HepG2 (cell line): ENCODE measurements around the gene SFRP2. TPM values are rescaled to one million over a fixed set of nuclear protein-coding genes. Genes with fewer than 3 reads are reported as not detected.

Experiments used
- ATAC-seq: fragments of 200-7000 bp; cut with Tn5 transposase; 3 replicates; pipeline ENCODE4 v1.9.1; 2020; ENCODE audit warnings: mild to moderate bottlenecking, moderate library complexity
- BruUV-seq: library from RNA; stranded (reverse); fragments of 400-500 nt; replicated peaks from 2 replicates; lab custom pipeline; 2021; lab: Mats Ljungman, UMichigan
- CTCF ChIA-PET: fragments of 300-600 bp; formaldehyde crosslinking; extraction: SDS; loops from one replicate; lab custom pipeline; 2021; ENCODE audit warnings: low total read pairs, inconsistent platforms, low intra/inter-chr PET ratio; lab: Yijun Ruan, JAX
- POLR2A ChIA-PET: fragments of 350-600 bp; sonication (Branson Sonifier 250); formaldehyde crosslinking; loops from one replicate; lab custom pipeline; 2020; ENCODE audit warnings: antibody characterized with exemption, inconsistent platforms; lab: Yijun Ruan, JAX
- DNase-seq: peaks from one replicate; pipeline ENCODE4 v3.0.0-alpha.2; 2015; ENCODE audit warnings: low spot score
- FAIRE-seq: peaks from 3 replicates; lab custom pipeline; 2011; peaks lifted over from hg19 to GRCh38; lab: Jason Lieb, UNC
- H2AFZ ChIP-seq: one replicate; pipeline ENCODE4 v1.6.1; 2011; ENCODE audit warnings: low read length, inconsistent platforms
- H3K27ac ChIP-seq: fragments of 300-600 bp; 3 replicates; pipeline ENCODE4 v1.8.0; 2011; ENCODE audit warnings: mixed run types, mild to moderate bottlenecking, mixed read lengths, low read length, inconsistent platforms; ENCODE audit not compliant: insufficient read depth; ENCODE audit errors: extremely low read length
- H3K27me3 ChIP-seq, 2 experiments: fragments of 200-600 bp in 1 of 2; 2 replicates in 1 of 2; 3 replicates in 1 of 2; pipeline versions ENCODE4 v1.6.0 to v1.8.0; 2011; ENCODE audit warnings: low read length in 2 of 2, mild to moderate bottlenecking in 2 of 2, moderate library complexity in 2 of 2, inconsistent platforms in 1 of 2; ENCODE audit not compliant: insufficient read depth in 2 of 2, control insufficient read depth in 1 of 2
- H3K36me3 ChIP-seq, 2 experiments: fragments of 200-600 bp in 1 of 2; replicated peaks in 1 of 2; 2 replicates in 1 of 2; 3 replicates in 1 of 2; pipeline versions ENCODE4 v1.5.1 to v1.8.0; 2011; ENCODE audit warnings: low read length in 2 of 2, inconsistent platforms in 1 of 2; ENCODE audit not compliant: insufficient read depth in 2 of 2, control insufficient read depth in 1 of 2
- H3K4me1 ChIP-seq: 2 replicates; pipeline ENCODE4 v1.5.1; 2012; ENCODE audit warnings: low read length, inconsistent platforms; ENCODE audit not compliant: insufficient read depth
- H3K4me2 ChIP-seq: 2 replicates; pipeline ENCODE4 v1.6.0; 2011; ENCODE audit warnings: low read depth, low read length, inconsistent platforms
- H3K4me3 ChIP-seq, 3 experiments: fragments of 200-600 bp in 1 of 3; sonication (generic), shearing (Covaris generic) in 1 of 3; replicated peaks in 1 of 3; 2 replicates each; pipeline ENCODE4 v1.5.1; 2011 to 2016; ENCODE audit warnings: low read length in 3 of 3, inconsistent platforms in 2 of 3, low read depth in 2 of 3, mild to moderate bottlenecking in 2 of 3, control low read depth in 1 of 3, mixed read lengths in 1 of 3; ENCODE audit not compliant: insufficient read depth in 1 of 3
- H3K79me2 ChIP-seq: one replicate; pipeline ENCODE4 v1.6.1; 2011; ENCODE audit warnings: low read length, inconsistent platforms; ENCODE audit not compliant: insufficient read depth
- H3K9ac ChIP-seq: 2 replicates; pipeline ENCODE4 v1.6.0; 2011; ENCODE audit warnings: mild to moderate bottlenecking, low read depth, low read length, inconsistent platforms; ENCODE audit not compliant: insufficient read depth
- H3K9me3 ChIP-seq: 2 replicates; pipeline ENCODE4 v1.5.1; 2012; ENCODE audit warnings: mild to moderate bottlenecking, low read length
- H4K20me1 ChIP-seq: 2 replicates; pipeline ENCODE4 v1.6.0; 2011; ENCODE audit warnings: inconsistent platforms, mild to moderate bottlenecking, low read length, moderate library complexity; ENCODE audit not compliant: insufficient read depth
- ATF7 ChIP-seq, 2 experiments: fragments of 450-650 bp in 1 of 2; sonication (generic) in 1 of 2; formaldehyde crosslinking in 1 of 2; IDR thresholded peaks; 2 replicates each; pipeline versions ENCODE4 v1.4.0 to v1.6.1; 2016 to 2020; ENCODE audit warnings: antibody characterized with exemption in 1 of 2, mild to moderate bottlenecking in 1 of 2, missing genetic modification reagents in 1 of 2
- BORCS8-MEF2B ChIP-seq: sonication (generic); formaldehyde crosslinking; IDR thresholded peaks from 2 replicates; pipeline ENCODE4 v1.8.0; 2022; ENCODE audit warnings: mild to moderate bottlenecking, missing genetic modification reagents
- CREB1 ChIP-seq, 2 experiments: fragments of 450-650 bp in 1 of 2; IDR thresholded peaks; 2 replicates each; pipeline ENCODE4 v1.6.1; 2016 to 2017; ENCODE audit warnings: control low read depth in 1 of 2, mild to moderate bottlenecking in 1 of 2, missing compliant biosample characterization in 1 of 2, missing genetic modification characterization in 1 of 2
- HNF1A ChIP-seq, 2 experiments: sonication (generic) in 1 of 2; formaldehyde crosslinking in 1 of 2; IDR thresholded peaks; 2 replicates each; pipeline versions ENCODE4 v1.4.0 to v1.6.1; 2016 to 2020; ENCODE audit warnings: borderline replicate concordance in 1 of 2, low read depth in 1 of 2, mild to moderate bottlenecking in 1 of 2, missing genetic modification reagents in 1 of 2
- MLXIP ChIP-seq: sonication (generic); formaldehyde crosslinking; IDR thresholded peaks from 2 replicates; pipeline ENCODE4 v1.9.0; 2021; ENCODE audit warnings: missing genetic modification reagents, borderline replicate concordance
- ZNF101 ChIP-seq: sonication (generic); formaldehyde crosslinking; IDR thresholded peaks from 2 replicates; pipeline ENCODE4 v1.4.0; 2020; ENCODE audit warnings: mild to moderate bottlenecking, low read depth, missing genetic modification reagents, borderline replicate concordance
- WGBS: methylation state at CpG from one replicate; pipeline ENCODE4 v1.1.6; 2017; ENCODE audit warnings: low lambda C conversion rate; 5-methylcytosine and 5-hydroxymethylcytosine counted together
- in situ Hi-C: cut with HindIII; loops from 2 replicates; pipeline ENCODE4 v1.10.0; 2017; ENCODE audit warnings: low pct_unique_long_range_greater_than_20kb; ENCODE audit not compliant: extremely low pct_ligation_motif_present
- intact Hi-C: fragments of 100-400 bp; cut with micrococcal nuclease; formaldehyde crosslinking; loops from one replicate; pipeline ENCODE4 v1.10.0; 2022; ENCODE audit not compliant: unreplicated experiment
- polyA plus RNA-seq, 8 experiments: library from polyadenylated mRNA; depleted of rRNA in 3 of 8; stranded (reverse) in 7 of 8; unstranded in 1 of 8; fragments of >200 nt; fragmentation: Illumina TruSeq in 4 of 8; extraction: Trizol in 4 of 8; gene quantifications; 2 replicates each; pipeline versions ENCODE4 v1.2.1 to v1.2.3, GENCODE V29; 2011 to 2016; ENCODE audit warnings: low read depth in 4 of 8, missing spikeins in 1 of 8, mixed read lengths in 1 of 8; ENCODE audit not compliant: insufficient read depth in 1 of 8
- total RNA-seq, 5 experiments: library from RNA; depleted of rRNA; stranded (reverse); fragments of >200 nt; fragmentation: Illumina TruSeq; extraction: Trizol; gene quantifications; 2 replicates each; pipeline ENCODE4 v1.2.3, GENCODE V29; 2016; ENCODE audit warnings: low read depth in 1 of 5

The SFRP2 gene
- total and polyA plus RNA-seq, 2 of the 13 experiments (the other 11 are each of a cell fraction or from before 2014, with no cell fraction given): not detected

- TF ChIP-seq MLXIP (CRISPR knock-in tag): no peak
Measured at GRCh38 chr4:153792618-153793247, 3.9 kb upstream of the SFRP2 start (continued).

- no peak overlapping the region for H2AFZ ChIP-seq
Measured at GRCh38 chr4:153791746-153792617, 3.1 kb upstream of the SFRP2 start.

More at GRCh38 chr4:153791746-153792617, 3.1 kb upstream of the SFRP2 start:
- Histone ChIP-seq H3K4me1 (no peaks in the 10 kb centered on the region), H3K4me2 (no peak overlapping the region), H3K9ac (no peak overlapping the region), H3K27me3 (peaks cover 2 to 27% of the 10 kb centered on the region in 2 experiments; a peak in 4 of 5 replicates), H3K9me3 (no peaks in the 10 kb centered on the region), H3K79me2 (no peaks in the 10 kb centered on the region), H3K27ac (no peak overlapping the region), H3K36me3 (no peaks in the 10 kb centered on the region), H4K20me1 (no peaks in the 10 kb centered on the region), H3K4me3 (no peak overlapping the region)
- in situ Hi-C loops: no loop called here
- CTCF ChIA-PET: no interaction called here
- no peak for ATAC-seq
- TF ChIP-seq CREB1 (IDR thresholded peaks at IDR 0.05) (peak; percentile 90), CREB1 (CRISPR knock-in tag; IDR thresholded peaks at IDR 0.05) (no peak), BORCS8-MEF2B (no peak), ZNF101 (CRISPR knock-in tag) (no peak), ATF7 (IDR thresholded peaks at IDR 0.05) (peak; percentile 89), ATF7 (CRISPR knock-in tag; IDR thresholded peaks at IDR 0.05) (no peak), HNF1A (IDR thresholded peaks at IDR 0.05; ENCODE audit: low read depth) (no peak), HNF1A (CRISPR knock-in tag; IDR thresholded peaks at IDR 0.05; ENCODE audit: borderline replicate concordance) (no peak)
- POLR2A ChIA-PET: no interaction called here
- no TSS peak for BruUV-seq
- intact Hi-C loops: no loop called here
- no peak for DNase-seq
- FAIRE-seq: no peak
- 67% methylated on average over 29 of the region's 37 CpGs for WGBS
